Umbilical cord (tissue), 2 donors: ENCODE data around the gene LDB3. TPM values are rescaled to one million over a fixed set of nuclear protein-coding genes. Genes with fewer than 3 reads are reported as not detected.
A peak's percentile ranks its signal among the peaks of the same experiment; 100 is the strongest.

Experiments used
- DNase-seq: peaks from one replicate; pipeline ENCODE4 v3.0.0-alpha.2; 2015; ENCODE audit warnings: low spot score
- total RNA-seq: library from RNA; depleted of rRNA; stranded (reverse); fragments of >200 nt; gene quantifications from one replicate; pipeline ENCODE4 v1.2.3, GENCODE V29; 2014; ENCODE audit warnings: low replicate concordance; ENCODE audit not compliant: insufficient read depth

LDB3 gene
- total RNA-seq, 1 donor from 2014 or later, result 3.4 TPM

DNA sequence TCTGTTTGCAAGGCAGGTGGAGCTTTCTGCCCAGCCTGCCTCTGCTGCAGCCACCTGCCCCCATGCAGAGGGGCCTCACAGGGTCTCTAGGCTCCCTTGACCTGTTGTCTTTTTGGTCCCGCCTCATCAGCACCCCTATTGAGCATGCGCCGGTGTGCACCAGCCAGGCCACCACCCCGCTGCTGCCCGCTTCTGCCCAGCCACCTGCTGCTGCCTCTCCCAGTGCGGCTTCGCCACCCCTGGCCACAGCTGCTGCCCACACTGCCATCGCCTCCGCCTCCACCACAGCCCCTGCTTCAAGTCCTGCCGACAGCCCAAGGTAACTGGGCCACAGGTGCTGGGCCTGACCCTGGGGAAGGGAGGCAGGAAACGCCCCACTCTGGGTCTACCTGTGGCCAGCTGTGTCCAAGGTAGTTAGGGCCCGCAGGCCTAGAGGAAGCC lies 38.1 kb downstream of the LDB3 start:
- no peak for DNase-seq

DNA sequence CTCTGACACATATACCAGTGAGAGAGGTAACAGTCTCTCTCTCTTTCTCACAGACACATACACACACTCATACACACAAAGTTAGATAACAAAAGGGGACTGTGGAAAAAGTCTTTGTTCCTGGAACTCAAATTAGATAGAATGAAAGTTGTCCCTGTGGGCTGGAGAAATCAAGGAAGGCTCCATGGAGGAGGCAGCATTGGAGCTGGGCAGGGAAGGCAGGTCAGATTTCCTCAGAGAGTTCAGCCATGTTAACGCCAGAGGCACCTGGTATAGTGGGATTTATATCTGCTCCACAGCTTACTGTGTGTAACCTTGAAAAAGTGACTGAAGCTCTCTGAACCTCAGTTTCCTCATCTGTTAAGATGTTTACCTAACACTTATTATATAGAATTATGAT lies 38.7 kb downstream of the LDB3 start:
- DNase-seq, result no peak

DNA sequence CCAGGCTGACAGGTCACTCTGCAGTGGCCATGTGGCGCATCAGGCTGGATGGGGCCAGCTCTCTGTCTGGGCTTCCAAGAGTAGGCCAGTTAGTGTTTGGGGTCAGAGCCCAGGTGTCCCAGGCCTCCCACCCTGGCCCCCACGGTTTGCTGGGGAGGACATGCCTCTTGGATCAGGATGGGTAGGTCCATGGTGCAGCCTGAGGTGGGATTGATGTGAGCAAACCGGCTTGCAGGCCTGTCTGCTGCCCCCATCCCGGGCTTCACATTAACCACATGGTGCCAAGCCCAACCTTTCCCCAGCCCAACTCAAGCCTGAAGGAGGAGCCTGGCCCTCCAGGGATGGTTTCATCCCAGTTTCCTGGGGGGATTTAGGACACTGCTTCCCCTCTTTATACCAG lies 39.2 kb downstream of the LDB3 start:
- DNase-seq, result no peak

DNA sequence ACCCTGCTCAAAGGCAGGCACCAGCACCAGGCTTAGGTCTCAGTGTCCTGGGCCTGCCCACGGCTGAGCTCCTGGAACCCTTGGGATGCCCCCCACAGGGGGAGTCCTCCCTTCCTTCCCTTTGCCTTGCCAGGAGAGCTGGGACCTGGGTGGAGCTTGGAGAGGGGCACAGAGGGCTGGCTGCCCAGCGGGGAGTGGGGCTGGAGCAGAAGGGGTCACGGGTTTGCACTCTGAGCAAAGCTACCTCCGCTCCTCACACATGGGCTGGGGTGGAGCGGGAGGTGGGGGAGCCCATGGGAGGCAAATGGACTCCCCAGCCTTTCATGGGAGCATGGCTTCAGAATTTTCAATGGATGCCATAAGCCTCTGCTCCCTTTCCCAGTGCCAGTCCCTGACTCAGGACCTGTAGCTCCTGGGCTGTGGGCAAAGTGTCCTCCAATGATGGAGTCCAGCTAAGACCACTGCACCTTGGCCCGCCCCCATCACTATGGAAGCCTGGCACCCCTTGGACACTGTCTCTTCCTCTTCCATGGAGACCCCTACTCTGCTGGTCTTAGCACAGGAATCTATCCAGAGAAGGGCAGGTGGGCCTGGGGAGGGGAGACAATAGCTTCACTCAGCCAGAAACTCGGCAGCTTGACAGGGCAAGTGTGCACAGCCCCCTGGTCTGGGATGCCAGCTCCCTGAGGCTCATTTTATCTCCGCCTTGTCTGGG lies 39.9 kb downstream of the LDB3 start:
- DNase-seq, result no peak

DNA sequence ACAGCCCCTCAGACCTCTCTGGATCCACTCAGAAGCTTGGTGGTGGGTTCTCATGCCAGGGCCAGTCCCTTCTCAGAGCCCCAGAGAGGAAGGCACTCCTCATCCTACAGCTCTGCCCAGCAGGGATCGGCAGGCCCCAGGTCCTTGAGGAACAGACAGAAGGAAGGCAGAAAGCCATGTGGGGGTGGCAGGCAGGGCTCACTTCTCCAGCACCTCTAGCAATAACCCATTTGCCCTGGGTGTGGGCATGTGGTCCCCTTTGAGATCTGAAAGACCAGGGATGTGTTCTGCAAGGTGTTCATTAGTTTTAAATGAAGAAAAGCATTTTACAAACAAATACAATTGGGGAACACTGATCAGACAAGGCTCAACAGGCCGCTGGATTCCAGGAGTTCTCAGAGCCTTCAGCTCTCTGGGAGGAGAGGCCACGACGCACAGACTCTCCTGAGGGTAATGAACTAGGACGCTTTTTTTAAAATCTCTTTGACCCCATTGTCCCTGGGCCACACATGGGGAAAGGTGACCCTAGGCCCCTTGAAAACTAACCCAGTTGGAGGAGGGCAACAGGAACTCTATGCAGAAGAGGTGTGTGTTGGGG lies 40.6 kb downstream of the LDB3 start:
- DNase-seq, result no peak

DNA sequence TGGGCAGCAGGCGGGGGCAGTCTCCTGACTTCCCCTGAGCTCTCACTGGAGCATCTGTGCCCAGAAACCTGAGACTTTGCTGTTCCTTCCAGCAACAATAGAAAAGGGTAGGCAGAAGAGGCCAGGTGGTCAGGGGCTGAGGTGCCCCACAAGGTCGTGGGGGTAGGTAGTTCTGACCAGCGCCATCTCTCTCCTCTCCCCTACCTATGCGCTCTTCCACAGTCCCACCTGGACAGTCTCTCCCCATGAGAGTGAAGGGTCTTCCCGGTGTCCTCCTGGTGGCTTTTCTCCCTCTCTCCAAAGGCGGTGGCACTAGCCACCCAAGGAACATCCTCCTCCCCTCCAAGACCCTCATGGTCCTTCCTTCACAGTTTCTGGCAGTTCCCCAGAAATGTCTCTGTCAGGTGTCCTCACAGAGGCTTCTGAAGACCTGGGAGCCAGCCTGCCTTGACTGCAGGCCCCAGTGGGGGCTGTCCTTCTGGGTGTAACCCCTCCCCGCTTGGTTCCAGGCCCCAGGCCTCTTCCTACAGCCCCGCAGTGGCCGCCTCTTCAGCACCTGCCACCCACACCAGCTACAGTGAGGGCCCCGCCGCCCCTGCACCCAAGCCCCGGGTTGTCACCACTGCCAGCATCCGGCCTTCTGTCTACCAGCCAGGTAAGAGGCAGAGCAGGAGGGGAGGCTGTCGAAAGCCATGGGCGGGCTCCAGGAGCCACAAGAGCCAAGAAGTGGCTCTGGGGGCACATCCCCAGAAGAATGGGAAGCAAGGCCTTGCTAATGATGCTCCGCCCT lies 41.3 kb downstream of the LDB3 start:
- DNase-seq, result no peak

DNA sequence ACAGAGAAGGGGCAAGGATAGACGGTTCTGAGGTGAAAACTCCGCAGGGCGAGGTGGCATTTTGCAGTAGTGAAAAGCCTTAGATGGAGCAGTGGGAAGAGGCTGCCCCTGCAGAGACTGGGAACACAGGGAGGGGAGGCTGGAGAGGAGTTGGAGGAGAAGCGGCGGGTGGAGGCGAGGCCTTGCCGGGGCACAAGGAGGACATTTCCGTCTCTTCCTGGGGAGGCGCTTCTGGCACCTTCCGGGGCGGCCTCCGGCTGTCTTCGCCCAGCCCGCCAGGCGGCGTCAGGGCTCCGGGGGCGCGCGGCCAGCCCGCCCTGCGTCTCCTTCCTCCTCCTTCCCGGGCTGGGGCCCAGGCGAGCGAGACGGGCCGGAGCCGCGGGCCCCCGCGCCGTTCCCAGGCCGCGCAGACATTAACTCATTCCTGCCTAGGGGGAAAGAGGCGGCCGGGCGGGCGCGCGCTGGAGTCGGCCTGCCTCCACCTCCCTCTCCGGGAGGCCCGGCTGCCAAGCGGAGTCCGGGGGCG lies 42.7 kb downstream of the LDB3 start:
- DNase-seq, result peak; percentile 96

DNA sequence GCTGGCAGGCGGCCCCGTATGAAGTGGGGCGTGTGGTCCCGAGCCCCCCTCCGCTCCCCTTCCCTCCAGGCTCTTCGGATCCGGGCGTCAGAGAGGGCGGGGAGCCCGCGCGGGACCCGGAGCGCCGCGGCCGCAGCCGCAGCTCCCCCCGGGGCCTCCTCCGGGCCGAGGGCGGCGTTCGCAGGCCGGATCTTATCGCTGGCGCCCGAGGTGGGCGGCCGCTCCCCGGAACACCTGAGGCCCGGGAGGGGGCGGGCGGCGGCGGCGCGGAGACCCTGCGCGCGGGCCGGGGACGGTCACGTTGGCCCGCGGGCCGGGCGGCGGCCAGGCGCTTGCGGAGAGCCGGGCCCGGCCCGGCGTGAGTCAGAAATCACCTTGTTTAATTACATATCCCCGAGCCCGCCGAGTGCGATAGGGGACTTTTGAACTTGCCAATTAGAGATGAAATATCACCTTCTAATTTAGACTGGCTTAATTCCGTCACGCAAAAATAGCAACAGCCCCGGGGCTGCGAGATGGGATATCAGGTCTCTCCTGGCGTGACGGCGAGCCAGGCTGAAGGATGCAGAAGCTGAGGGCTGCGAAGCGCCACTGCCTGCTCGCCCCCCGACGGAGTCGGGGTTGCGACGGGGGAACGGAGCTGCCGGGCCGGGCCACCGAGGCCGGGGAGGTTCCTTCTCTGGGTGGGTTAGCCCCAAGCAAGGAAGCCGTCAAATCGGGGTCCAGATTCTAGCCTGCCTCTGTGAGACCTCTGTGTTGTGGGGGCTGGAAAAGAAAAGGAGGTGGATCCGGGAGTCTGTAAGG lies 43.4 kb downstream of the LDB3 start:
- DNase-seq, result peak; percentile 61

DNA sequence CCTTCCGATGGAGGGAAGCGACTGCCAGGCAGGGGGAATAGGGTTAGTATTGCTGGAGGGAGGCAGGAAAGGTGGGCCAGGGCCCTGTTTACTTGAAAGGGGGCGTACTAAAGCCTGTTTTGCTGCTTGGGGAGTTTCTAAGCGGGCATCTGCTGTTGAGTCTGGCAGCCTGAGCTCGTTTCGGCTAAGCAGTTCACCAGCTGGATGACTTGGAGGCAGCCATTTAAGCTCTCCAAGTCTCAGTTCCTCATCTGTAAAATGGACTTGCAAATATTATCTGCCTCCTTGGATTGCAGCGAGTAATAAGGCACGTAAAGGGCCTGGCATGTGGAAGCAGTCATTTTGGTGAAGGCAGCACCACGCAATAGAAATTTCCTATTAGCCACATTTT lies 44.0 kb downstream of the LDB3 start:
- DNase-seq, result no peak

DNA sequence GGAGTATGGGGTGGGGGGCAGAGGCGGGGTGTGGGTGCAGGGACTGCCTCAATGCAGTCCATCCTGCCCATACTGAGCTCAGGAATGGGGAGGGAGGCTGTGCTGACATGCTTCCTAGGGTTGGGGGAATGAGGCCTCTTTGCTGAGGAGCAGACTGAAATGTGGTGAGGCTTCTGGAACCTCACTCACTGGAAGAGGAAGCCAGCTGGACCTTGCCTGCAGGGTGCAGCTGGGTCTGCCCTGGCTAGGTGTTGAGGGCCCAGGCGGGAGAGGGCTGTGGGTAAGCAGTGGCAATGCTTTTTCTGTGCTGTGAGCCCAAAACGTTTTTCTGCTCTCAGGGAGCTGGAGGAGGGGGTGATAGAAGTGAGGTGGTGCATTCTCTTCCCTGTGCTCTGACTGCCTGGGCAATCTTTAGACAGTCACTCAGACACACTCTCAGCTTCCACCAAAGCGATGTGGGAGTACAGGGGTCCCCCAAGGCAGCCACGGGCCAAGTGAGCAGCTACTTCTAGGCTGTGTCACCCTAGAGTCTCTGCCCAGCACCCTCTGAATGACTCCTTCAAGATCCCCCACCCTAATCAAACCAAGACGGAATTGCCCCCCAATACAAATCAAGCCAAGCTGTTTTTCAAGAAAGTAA lies 47.0 kb downstream of the LDB3 start:
- DNase-seq, result peak; percentile 23

DNA sequence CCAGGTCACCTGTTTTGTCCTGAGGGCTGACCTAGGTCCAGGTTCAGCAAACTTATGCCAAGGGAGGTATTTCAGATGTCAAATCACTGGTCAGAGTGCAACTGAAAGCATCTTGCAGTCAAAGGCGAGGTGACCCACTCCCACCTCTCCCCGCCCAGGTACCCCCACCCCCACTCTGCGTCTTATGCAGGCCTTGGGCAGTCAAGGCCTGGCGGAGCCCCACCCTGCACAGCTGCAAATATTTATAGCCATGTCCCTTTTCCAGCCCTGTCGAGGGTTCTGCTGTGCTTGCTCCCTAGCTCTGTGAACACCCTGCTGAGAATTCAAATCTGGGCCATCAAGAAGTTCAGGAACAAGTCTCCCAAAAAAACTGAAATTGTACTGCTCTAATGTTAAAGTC lies 47.5 kb downstream of the LDB3 start:
- no peak for DNase-seq

DNA sequence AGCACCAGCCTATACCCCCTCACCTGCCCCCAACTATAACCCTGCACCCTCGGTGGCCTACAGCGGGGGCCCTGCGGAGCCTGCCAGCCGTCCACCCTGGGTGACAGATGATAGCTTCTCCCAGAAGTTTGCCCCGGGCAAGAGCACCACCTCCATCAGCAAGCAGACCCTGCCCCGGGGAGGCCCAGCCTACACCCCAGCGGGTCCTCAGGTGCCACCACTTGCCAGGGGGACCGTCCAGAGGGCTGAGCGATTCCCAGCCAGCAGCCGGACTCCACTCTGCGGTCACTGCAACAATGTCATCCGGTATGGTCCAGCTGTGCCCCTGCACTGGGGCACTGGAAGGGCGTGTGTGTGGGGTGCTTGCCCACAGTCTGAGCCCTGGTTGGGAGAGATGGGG lies 48.2 kb downstream of the LDB3 start:
- DNase-seq, result no peak

DNA sequence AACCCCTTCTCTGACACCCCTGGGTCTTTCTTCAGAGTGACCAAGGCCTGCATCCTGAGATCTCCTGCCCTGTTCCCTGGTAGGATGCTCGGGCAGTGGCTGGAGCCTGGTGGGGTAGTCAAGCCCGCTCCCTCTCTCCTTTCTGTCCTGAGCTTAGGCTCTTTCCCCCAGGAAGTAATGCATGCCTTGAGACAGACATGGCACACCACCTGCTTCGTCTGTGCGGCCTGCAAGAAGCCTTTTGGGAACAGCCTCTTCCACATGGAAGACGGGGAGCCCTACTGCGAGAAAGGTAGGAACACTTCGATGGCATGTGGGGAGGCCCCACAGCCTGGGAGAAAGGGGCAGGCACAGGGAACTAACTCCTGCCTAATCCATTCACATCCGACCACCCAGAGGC lies 50.2 kb downstream of the LDB3 start:
- no peak for DNase-seq

DNA sequence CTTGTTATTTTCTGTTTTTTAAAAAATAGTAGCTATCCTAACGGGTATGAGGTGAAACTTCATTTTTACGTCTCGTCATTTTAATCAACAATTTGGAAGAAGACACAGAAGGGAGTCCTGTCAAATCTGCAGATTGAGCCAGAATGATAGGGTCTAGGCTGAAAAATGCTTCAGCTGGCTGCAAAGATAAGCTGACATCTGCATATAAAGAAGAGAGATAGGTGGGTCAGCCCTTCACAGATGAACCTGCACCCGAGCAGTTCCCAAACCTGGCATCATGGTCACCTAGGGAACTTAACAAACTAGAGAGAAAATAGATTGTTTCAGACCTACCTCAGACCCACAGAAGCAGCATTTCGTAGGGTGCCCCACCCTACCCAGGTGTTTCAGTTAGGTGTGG lies 52.9 kb downstream of the LDB3 start:
- no peak for DNase-seq

DNA sequence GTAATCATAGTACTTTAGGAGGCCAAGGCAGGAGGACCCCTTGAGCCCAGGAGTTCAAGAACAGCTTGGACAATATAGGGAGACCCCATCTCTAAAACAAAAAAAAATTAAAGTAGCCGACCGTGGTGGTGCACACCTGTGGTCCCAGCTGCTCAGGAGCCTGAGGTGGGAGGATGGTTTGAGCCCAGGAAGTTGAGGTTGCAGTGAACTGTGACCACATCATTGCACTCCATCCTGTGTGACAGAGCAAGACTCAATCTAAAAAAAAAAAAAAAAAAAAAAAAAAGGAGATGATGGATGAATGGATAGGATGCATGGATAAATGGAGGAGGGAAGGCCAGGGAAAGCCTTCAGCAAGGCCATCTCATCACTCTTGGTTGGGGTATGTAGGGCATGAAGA lies 54.7 kb downstream of the LDB3 start:
- DNase-seq, result no peak

DNA sequence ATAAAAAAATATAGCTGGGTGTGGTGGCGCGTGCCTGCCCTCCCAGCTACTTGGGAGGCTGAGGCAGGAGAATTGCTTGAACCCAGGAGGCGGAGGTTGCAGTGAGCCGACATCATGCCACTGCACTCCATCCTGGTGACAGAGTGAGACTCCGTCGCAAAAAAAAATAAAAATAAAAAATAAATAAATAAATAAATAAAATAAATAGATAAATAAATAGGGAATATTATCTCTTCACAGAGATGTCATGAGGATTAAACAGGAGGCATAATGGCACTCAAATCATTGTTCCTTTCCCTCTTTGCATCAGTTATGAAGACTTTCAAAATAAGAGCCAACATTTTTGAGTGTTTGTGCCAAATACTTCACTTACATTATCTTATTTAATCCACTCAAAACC lies 56.1 kb downstream of the LDB3 start:
- DNase-seq, result no peak

DNA sequence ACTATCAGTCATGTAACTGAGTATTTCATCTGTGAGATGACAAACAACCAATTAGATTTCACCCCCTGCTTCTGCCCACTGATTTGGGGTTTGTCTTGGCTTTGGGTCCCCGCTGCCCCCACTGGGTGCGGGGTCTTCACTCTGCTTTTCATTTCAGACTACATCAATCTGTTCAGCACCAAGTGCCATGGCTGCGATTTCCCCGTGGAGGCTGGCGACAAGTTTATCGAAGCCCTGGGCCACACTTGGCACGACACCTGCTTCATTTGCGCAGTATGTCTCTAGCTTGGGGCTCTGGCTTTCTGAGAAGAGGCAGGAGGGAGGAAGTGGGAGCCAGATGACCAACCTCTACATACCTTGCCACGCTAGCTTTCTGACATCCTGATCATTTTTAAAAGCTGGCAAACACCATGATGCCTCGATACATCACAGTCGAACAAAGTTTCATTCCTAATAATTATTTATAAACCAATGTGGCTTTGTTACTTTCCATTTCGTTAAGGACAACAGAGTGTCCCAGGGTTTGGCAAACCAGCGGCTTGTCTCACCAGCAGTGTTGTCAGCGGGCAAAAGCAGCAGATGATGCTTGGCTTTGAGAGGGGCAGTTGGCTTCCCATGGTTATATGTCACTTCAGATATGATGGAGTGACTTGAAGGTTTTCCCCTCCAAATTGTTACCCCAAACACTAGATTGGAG lies 57.8 kb downstream of the LDB3 start:
- no peak for DNase-seq

DNA sequence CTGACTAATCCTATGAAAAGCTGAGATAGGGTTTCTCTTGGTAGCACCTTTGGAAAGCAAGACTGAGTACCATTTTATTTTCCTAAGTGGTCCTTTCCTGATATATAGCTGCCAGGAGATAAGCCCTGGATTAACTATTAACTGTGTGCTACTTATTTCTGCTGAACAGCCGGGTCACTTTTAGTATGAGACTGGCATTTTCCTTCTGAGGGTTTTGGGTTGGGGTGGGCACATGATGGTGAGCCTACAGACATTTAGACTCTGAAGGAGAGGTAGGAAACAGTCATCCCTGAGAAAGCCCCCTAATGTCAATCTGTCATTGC lies 58.3 kb downstream of the LDB3 start:
- no peak for DNase-seq

DNA sequence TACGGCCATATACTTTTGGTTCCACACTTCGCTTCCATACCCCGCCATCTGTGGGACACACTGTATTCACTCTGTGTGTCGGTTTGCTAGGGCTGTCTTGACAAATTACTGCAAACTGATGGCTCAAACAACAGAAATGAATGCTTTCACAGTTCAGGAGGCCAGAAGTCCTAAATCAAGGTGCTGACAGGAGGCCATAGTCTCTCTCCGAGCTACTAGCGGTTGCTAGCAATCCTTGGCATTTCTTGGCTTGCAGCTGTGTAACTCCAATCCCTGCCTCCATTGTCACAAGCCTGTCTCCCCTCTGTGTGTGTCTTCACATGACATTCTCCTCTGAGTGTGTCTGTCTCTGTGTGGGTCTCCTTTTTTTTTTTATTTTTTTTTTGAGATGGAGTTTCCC lies 59.2 kb downstream of the LDB3 start:
- DNase-seq, result no peak

DNA sequence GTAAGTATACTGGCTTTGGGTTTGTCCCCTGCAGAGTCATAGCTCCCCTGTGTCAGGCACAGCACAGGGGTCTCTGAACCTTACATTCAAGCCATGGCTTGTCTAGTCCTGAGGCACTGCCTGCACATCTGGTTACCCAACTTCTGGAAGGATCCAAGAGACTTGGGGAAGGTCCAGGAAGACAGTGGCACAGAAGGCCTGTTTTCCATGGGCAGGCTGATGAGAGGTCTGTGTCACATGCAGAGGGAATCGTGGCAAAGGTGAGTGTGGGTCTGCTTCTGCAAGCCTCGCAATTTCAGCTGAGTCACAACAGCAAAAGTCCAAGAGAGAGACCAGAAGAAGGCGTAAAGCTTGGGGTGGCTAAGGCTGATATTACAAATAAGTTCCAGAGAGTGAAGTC lies 59.7 kb downstream of the LDB3 start:
- no peak for DNase-seq

DNA sequence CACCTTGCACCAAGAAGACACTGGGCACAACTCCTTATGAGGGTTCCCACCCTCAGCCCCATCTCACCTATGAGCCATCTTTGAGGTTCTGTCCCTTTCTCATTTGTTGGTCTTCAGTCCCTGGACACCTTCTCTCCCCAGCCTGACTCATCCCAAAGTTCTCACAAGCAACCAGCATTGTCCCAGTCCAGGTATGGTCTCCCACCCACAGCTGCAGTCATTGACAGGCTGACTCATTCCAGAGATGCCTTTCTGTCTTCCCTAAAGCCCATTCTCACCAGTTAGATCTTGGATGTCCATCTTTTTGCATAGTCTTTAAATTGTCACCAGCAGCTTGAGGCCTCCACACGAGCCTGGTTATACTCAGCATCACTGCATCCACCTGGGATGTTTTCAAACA lies 61.4 kb downstream of the LDB3 start:
- DNase-seq, result no peak
